Endothelial cell of umbilical vein (primary cell): ENCODE data around the gene KLHL41.

Experiments used
- EZH2 ChIP-seq: IDR thresholded peaks from 2 replicates; pipeline ENCODE4 v1.6.1; 2012; ENCODE audit warnings: borderline replicate concordance, low read depth, mild to moderate bottlenecking, moderate library complexity, low read length, inconsistent platforms; ENCODE audit not compliant: severe bottlenecking
- POLR2A ChIP-seq: IDR thresholded peaks from 2 replicates; pipeline ENCODE4 v1.6.1; 2012; ENCODE audit warnings: low read depth, mild to moderate bottlenecking, control low read depth, low read length
- TF ChIP-seq, protein P1 (sequence below), 2 donors: IDR thresholded peaks; 1 replicate in 1 of 2; 2 replicates in 1 of 2; pipeline ENCODE4 v1.5.1; 2011; ENCODE audit warnings: low read length in 2 of 2, mild to moderate bottlenecking in 2 of 2, moderate library complexity in 2 of 2, control low read depth in 1 of 2, inconsistent platforms in 1 of 2, low read depth in 1 of 2; ENCODE audit not compliant: insufficient read depth in 1 of 2; ENCODE audit errors: extremely low read depth in 1 of 2
- TF ChIP-seq, protein P2 (sequence below): IDR thresholded peaks from 2 replicates; pipeline ENCODE4 v1.6.1; 2011; ENCODE audit not compliant: insufficient read depth, insufficient read length

DNA sequence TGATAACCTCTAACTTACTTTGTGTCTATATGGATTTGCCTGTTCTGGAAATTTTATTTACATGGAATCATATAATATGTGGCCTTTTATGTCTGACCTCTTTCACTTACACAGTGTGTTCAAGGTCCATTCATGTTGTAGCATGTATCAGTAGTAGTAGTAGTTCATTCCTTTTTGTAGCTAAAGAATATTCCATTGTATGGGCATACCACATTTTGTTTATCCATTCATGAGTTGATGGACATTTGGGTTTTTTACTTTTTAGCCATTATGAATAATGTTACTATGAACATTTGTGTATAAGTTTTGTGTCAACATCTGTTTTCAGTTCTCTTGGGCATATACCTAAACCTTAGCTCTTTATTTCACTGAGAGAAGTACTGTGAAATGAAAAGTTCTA is 18.7 kb upstream of the KLHL41 start:
- TF ChIP-seq POLR2A (no peak), EZH2 (no peak)
- TF ChIP-seq, protein P1, sequence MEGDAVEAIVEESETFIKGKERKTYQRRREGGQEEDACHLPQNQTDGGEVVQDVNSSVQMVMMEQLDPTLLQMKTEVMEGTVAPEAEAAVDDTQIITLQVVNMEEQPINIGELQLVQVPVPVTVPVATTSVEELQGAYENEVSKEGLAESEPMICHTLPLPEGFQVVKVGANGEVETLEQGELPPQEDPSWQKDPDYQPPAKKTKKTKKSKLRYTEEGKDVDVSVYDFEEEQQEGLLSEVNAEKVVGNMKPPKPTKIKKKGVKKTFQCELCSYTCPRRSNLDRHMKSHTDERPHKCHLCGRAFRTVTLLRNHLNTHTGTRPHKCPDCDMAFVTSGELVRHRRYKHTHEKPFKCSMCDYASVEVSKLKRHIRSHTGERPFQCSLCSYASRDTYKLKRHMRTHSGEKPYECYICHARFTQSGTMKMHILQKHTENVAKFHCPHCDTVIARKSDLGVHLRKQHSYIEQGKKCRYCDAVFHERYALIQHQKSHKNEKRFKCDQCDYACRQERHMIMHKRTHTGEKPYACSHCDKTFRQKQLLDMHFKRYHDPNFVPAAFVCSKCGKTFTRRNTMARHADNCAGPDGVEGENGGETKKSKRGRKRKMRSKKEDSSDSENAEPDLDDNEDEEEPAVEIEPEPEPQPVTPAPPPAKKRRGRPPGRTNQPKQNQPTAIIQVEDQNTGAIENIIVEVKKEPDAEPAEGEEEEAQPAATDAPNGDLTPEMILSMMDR (IDR thresholded peaks at IDR 0.05; ENCODE audit: extremely low read depth in 1 of 2, insufficient read depth in 1 of 2, low read depth in 1 of 2, low read length in 2 of 2), result no peak
- TF ChIP-seq, protein P2, sequence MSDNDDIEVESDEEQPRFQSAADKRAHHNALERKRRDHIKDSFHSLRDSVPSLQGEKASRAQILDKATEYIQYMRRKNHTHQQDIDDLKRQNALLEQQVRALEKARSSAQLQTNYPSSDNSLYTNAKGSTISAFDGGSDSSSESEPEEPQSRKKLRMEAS, result no peak
